ENCODE results near the gene EP400. TPM values are rescaled to one million over a fixed set of nuclear protein-coding genes. Genes with fewer than 3 reads are reported as not detected.
"Not testable (repeated sequence)": the region's sequence is repeated elsewhere in the genome, so short reads cannot be mapped to it uniquely, and the experiment has no call there.

EP400 gene
- total and polyA plus RNA-seq, 2 of the 8 experiments (the other 6 are each of a cell fraction or from before 2014, with no cell fraction given), result 13.1 to 69.7 TPM

DNA sequence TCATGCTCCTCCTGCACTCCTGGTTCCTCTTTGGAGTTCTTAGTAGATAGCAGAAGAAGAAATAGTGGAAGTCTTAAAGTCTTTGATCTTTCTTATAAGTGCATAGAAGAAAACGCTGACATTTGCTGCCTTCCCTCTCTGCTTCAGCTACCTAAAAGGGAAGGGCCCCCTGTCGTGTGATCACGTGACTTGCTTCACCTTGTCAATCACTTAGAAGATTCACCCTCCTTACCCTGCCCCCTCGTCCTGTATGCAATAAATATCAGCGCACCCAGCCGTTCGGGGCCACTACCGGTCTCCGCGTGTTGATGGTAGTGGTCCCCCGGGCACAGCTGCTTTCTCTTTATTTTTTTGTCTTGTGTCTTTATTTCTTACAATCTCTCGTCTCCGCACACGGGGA lies 153.3 kb downstream of the EP400 start:
- H4K5ac ChIP-seq (ENCODE audit: insufficient read length, low read depth, low read length); H3K18ac ChIP-seq (ENCODE audit: extremely low read depth, low read length); H2BK15ac ChIP-seq (ENCODE audit: low read length); H3K27me3 ChIP-seq (replicated peaks in 1 of 4; ENCODE audit: control insufficient read depth in 3 of 4, extremely low read depth in 1 of 4, insufficient read depth in 3 of 4, low read length in 3 of 4); H4K8ac ChIP-seq (ENCODE audit: extremely low read depth, insufficient read depth, low read length); H2BK20ac ChIP-seq (ENCODE audit: low read length); H2AFZ ChIP-seq (ENCODE audit: low read length); H3K9ac ChIP-seq (replicated peaks in 1 of 4; ENCODE audit: extremely low read depth in 1 of 4, low read depth in 3 of 4, low read length in 3 of 4); H2BK120ac ChIP-seq (replicated peaks; ENCODE audit: low read depth, low read length); H2BK12ac ChIP-seq (ENCODE audit: low read depth, low read length); H3K4ac ChIP-seq (replicated peaks; ENCODE audit: insufficient read length, low read depth, low read length); H2AK5ac ChIP-seq (ENCODE audit: low read depth, low read length); H3K4me1 ChIP-seq (replicated peaks in 1 of 4; ENCODE audit: control insufficient read depth in 3 of 4, insufficient read depth in 4 of 4, low read length in 3 of 4); H3K36me3 ChIP-seq (ENCODE audit: control insufficient read depth in 2 of 4, insufficient read depth in 4 of 4, low read length in 3 of 4); H4K91ac ChIP-seq (replicated peaks; ENCODE audit: insufficient read length, low read length); H3K4me3 ChIP-seq (ENCODE audit: extremely low read depth in 1 of 4, insufficient read depth in 2 of 4, low read depth in 3 of 4, low read length in 4 of 4); H3K27ac ChIP-seq (ENCODE audit: low read depth, low read length); POLR2A ChIA-PET (ENCODE audit: partially characterized antibody); H3K14ac ChIP-seq (ENCODE audit: insufficient read length); H3K79me1 ChIP-seq (ENCODE audit: low read depth, low read length); DNase-seq (ENCODE audit: low read depth in 1 of 2, low spot score in 2 of 2); FAIRE-seq; H3K56ac ChIP-seq (replicated peaks; ENCODE audit: insufficient read length, low read depth, low read length); H3K79me2 ChIP-seq (ENCODE audit: control insufficient read depth in 1 of 2, insufficient read depth in 2 of 2, low read length in 2 of 2); H3K23ac ChIP-seq (ENCODE audit: insufficient read length); H3K9me3 ChIP-seq (ENCODE audit: insufficient read depth in 2 of 2, low read depth in 1 of 2, low read length in 1 of 2); H2BK5ac ChIP-seq (ENCODE audit: low read depth, low read length); H3K23me2 ChIP-seq (ENCODE audit: low read depth, low read length): not testable (repeated sequence)
- CTCF ChIA-PET (ENCODE audit: partially characterized antibody), result interaction anchor here (0.8 to 1.1 kb wide), 2 partner anchors 12 to 184 kb away, joined by 3 to 4 read pairs; no protein-coding TSS in a partner anchor
- Histone ChIP-seq H3K4me2 (ENCODE audit: insufficient read depth in 1 of 2, low read depth in 2 of 2, low read length in 2 of 2) (peak overlapping the region in 1 of 2 experiments; percentile 40; a peak in 1 of 4 replicates), H4K20me1 (replicated peaks in 1 of 2; ENCODE audit: control insufficient read depth in 1 of 2, insufficient read depth in 2 of 2, low read length in 2 of 2) (peaks cover 9 to 14% of the 10 kb centered on the region in 2 experiments)
- 81% methylated on average over 12 of the region's 14 CpGs; no CpG with 5 or more reads in 1 of the 2 experiments for WGBS, 2 experiments (ENCODE audit: extremely low coverage in 1 of 2, insufficient coverage in 1 of 2, insufficient read length in 1 of 2, insufficient replicate concordance in 2 of 2, low coverage in 1 of 2, low lambda C conversion rate in 2 of 2, missing lambda C conversion rate in 1 of 2)

All from H1 (cell line).